Astrocyte of the spinal cord (primary cell): ENCODE data around the gene CDK3.

Experiments
- DNase-seq: peaks from one replicate; pipeline ENCODE4 v3.0.0; 2011; ENCODE audit warnings: low read depth, low spot score
- H3K4me3 ChIP-seq: 2 replicates; pipeline ENCODE4 v1.5.1; 2011; ENCODE audit warnings: low read depth, mild to moderate bottlenecking, low read length, moderate library complexity
- CTCF ChIP-seq: IDR thresholded peaks from 2 replicates; pipeline ENCODE4 v1.5.1; 2012; ENCODE audit warnings: low read depth, mild to moderate bottlenecking, low read length, inconsistent platforms
- in situ Hi-C: cut with HindIII; loops from 2 replicates; pipeline ENCODE4 v1.10.0; 2017; ENCODE audit warnings: low sequenced_read_pairs

Gene CDK3

GRCh38 chr17:76002100-76002499 lies 1.4 kb downstream of the CDK3 start:
- no peak for TF ChIP-seq CTCF
- in situ Hi-C loops = no loop called here
- no peak overlapping the region for H3K4me3 ChIP-seq
- no peak for DNase-seq

- TF ChIP-seq CTCF = no peak
- no peak for DNase-seq
- H3K4me3 ChIP-seq = no peak overlapping the region
- in situ Hi-C loops = no loop called here
Observed at GRCh38 chr17:76003915-76004314, 3.3 kb downstream of the CDK3 start.

- peak; percentile 81 for DNase-seq
- no peak overlapping the region for H3K4me3 ChIP-seq
- TF ChIP-seq CTCF = no peak
- in situ Hi-C loops = no loop called here
Observed at GRCh38 chr17:76004750-76005262, 4.2 kb downstream of the CDK3 start.

- H3K4me3 ChIP-seq = no peak overlapping the region
- peak; percentile 65 for TF ChIP-seq CTCF
- in situ Hi-C loops = no loop called here
- peak; percentile 83 for DNase-seq
Observed at GRCh38 chr17:76005263-76006149, 4.9 kb downstream of the CDK3 start.

- no peak for TF ChIP-seq CTCF
- in situ Hi-C loops = no loop called here
- no peak overlapping the region for H3K4me3 ChIP-seq
- no peak for DNase-seq
Observed at GRCh38 chr17:76007131-76007849, 6.6 kb downstream of the CDK3 start.

- no peak overlapping the region for H3K4me3 ChIP-seq
- in situ Hi-C loops = no loop called here
- no peak for DNase-seq
- TF ChIP-seq CTCF = no peak
Observed at GRCh38 chr17:76007850-76008165, 7.2 kb downstream of the CDK3 start.
